ENCODE data around the gene EFNA5.

DNA sequence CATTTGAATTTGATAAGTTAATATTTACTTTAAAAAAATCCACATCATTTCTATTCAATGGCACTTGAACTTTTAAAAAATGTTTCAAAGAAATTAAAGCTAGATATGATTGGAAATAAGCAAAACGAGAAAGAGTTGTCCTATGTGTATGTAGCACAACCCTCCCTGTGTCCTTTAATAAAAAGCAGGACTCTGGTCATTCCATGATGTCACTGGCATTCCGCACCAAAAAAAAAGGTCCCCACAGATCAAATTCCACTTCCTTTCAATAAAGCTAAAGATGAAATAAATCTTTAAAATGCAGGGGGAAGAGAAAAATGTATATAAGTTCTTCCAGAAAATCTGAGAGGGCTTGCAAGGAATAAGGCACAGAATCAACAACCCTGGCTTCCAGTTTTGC, 103.8 kb downstream of the EFNA5 start:
- TF ChIP-seq POLR2A (IDR thresholded peaks at IDR 0.05; ENCODE audit: low read depth, low read length) (no peak), POLR2AphosphoS5 (IDR thresholded peaks at IDR 0.05; ENCODE audit: low read depth, low read length) (no peak), SPI1 (IDR thresholded peaks at IDR 0.05; ENCODE audit: low read depth, low read length) (no peak), TAF1 (IDR thresholded peaks at IDR 0.05; ENCODE audit: low read depth, low read length) (no peak)
